Activated CD8-positive, alpha-beta T cell treated with anti-CD3 and anti-CD28 coated beads for 36 hours (primary cell): Measurements from ENCODE around the gene ITPR1. TPM values are rescaled to one million over a fixed set of nuclear protein-coding genes. Genes with fewer than 3 reads are reported as not detected.
A peak's percentile ranks its signal among the peaks of the same experiment; 100 is the strongest.

Source experiments
- ATAC-seq: fragments of 200-7000 bp; cut with Tn5 transposase; one replicate; pipeline ENCODE4 v1.10.0; 2021; ENCODE audit warnings: mild to moderate bottlenecking, moderate library complexity
- CTCF ChIA-PET: fragments of 350-600 bp; sonication (Branson Sonifier 250); formaldehyde crosslinking; loops from one replicate; lab custom pipeline; 2021; ENCODE audit warnings: antibody characterized with exemption; lab: Charles Lee
- POLR2A ChIA-PET: fragments of 350-600 bp; sonication (Branson Sonifier 250); formaldehyde crosslinking; loops from one replicate; lab custom pipeline; 2021; ENCODE audit warnings: antibody characterized with exemption; lab: Charles Lee
- DNase-seq: peaks from one replicate; pipeline ENCODE4 v3.0.0-alpha.2; 2020
- H3K27ac Mint-ChIP-seq: one replicate; pipeline ENCODE4 v1.8.0; 2021; ENCODE audit warnings: mild to moderate bottlenecking, mixed read lengths
- H3K27me3 Mint-ChIP-seq: one replicate; pipeline ENCODE4 v1.8.0; 2021; ENCODE audit warnings: mixed read lengths
- H3K36me3 Mint-ChIP-seq: one replicate; pipeline ENCODE4 v1.8.0; 2021; ENCODE audit warnings: low read depth, mixed read lengths
- H3K4me1 Mint-ChIP-seq: one replicate; pipeline ENCODE4 v1.8.0; 2021; ENCODE audit warnings: low read depth, mixed read lengths
- H3K4me3 Mint-ChIP-seq: one replicate; pipeline ENCODE4 v1.8.0; 2021; ENCODE audit warnings: mild to moderate bottlenecking, moderate library complexity, mixed read lengths
- H3K9me3 Mint-ChIP-seq: one replicate; pipeline ENCODE4 v1.8.0; 2021; ENCODE audit warnings: mixed read lengths
- CTCF ChIP-seq: fragments of 200-600 bp; IDR thresholded peaks from one replicate; pipeline ENCODE4 v1.8.0; 2022; ENCODE audit warnings: antibody characterized with exemption, mild to moderate bottlenecking
- intact Hi-C: fragments of 100-400 bp; cut with micrococcal nuclease; formaldehyde crosslinking; loops from one replicate; pipeline ENCODE4 v1.10.0; 2022
- total RNA-seq, 2 experiments: library from RNA; stranded (reverse); gene quantifications; one replicate each; pipeline ENCODE4 v1.2.3, GENCODE V29; 2021

ITPR1 gene
- total RNA-seq, 2 experiments from 2014 or later, result 93.9 to 98.2 TPM

- Mint-ChIP-seq H3K9me3 (no peaks in the 10 kb centered on the region), H3K4me3 (peak overlapping the region; percentile 63), H3K4me1 (peaks cover 89% of the 10 kb centered on the region), H3K27ac (peak overlapping the region; percentile 97), H3K36me3 (peaks cover 65% of the 10 kb centered on the region), H3K27me3 (no peaks in the 10 kb centered on the region)
- DNase-seq (peak; percentile 55), ATAC-seq (peak; percentile 3)
- intact Hi-C loops, result loop anchor here (10.0 kb wide), 1 partner anchor 359 kb away; no protein-coding TSS in a partner anchor
- ChIA-PET CTCF (interaction anchor here (0.7 to 13.9 kb wide), 7 partner anchors 9 to 192 kb away, joined by 3 to 135 read pairs (median 3); partner anchors contain the start of gene BHLHE40), POLR2A (interaction anchor here (0.6 to 21.8 kb wide), 10 partner anchors 8 to 360 kb away, joined by 3 to 434 read pairs (median 8); partner anchors contain the start of gene BHLHE40)
- TF ChIP-seq CTCF, result no peak
These were observed 342.5 kb downstream of the ITPR1 start for GRCh38 chr3:4835616-4836043.

DNA sequence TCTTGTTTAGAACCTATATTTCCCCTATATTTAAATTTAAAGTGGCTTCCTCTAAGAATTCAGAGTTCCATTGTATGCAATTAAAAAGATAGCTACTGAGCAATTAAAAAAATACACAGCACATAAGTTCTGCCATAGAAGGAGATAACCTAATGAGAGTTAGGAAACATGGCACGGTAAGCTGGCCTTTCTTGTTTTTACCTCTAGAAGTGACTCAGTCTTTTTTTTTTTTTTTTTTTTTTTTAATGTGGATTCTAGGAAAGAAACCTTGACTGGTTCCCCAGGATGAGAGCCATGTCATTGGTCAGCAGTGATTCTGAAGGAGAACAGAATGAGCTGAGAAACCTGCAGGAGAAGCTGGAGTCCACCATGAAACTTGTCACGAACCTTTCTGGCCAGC is 343.4 kb downstream of the ITPR1 start:
- H3K4me1 Mint-ChIP-seq, result peaks cover 89% of the 10 kb centered on the region
- DNase-seq (no peak), ATAC-seq (no peak)
- H3K36me3 Mint-ChIP-seq, result peaks cover 70% of the 10 kb centered on the region
- no peak for TF ChIP-seq CTCF
- ChIA-PET CTCF (interaction anchor here (0.6 to 13.9 kb wide), 5 partner anchors 10 to 142 kb away, joined by 3 to 135 read pairs (median 4); partner anchors contain the start of gene BHLHE40), POLR2A (interaction anchor here (0.9 to 21.8 kb wide), 5 partner anchors 7 to 359 kb away, joined by 3 to 434 read pairs (median 89); partner anchors contain the start of gene BHLHE40)
- no peaks in the 10 kb centered on the region for H3K27me3 Mint-ChIP-seq
- intact Hi-C loops, result loop anchor here (10.0 kb wide), 1 partner anchor 358 kb away; no protein-coding TSS in a partner anchor
- H3K9me3 Mint-ChIP-seq, result no peaks in the 10 kb centered on the region
- peak overlapping the region; percentile 97 for H3K27ac Mint-ChIP-seq
- peak overlapping the region; percentile 63 for H3K4me3 Mint-ChIP-seq

DNA sequence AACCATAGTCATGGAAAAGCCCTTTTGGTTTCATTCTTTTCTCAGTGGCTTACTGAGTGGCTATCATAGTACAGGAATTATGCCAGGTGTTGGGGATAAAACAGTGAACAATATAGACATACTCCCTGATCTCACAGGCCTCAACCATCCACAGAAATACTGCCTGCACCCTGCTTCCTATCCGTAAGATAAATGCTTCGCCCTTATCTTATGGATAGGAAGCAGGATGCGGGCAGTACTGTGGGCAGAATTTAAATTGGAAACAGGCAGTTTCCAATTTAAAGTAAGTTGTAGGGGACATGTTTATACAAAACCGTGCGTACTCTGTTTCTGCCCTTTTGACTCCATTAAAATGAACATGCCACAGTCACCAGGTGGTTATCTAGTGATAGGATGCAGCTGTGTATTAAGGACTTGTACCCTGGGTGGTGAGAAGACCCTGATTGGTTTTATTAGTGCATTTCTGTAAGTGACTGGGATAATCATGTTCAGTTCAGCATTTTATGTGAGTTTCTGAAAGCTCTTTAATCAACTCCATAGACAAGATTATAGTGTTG is 344.3 kb downstream of the ITPR1 start:
- H3K4me1 Mint-ChIP-seq, result peaks cover 90% of the 10 kb centered on the region
- H3K27ac Mint-ChIP-seq, result peak overlapping the region; percentile 97
- peak overlapping the region; percentile 63 for H3K4me3 Mint-ChIP-seq
- ChIA-PET CTCF (interaction anchor here (0.7 to 13.9 kb wide), 5 partner anchors 15 to 141 kb away, joined by 3 to 135 read pairs (median 6); partner anchors contain the start of gene BHLHE40), POLR2A (interaction anchor here (2.2 to 21.8 kb wide), 3 partner anchors 12 to 144 kb away, joined by 7 to 434 read pairs (median 153); partner anchors contain the start of gene BHLHE40)
- peaks cover 70% of the 10 kb centered on the region for H3K36me3 Mint-ChIP-seq
- no peak for TF ChIP-seq CTCF
- no peak for DNase-seq
- no peaks in the 10 kb centered on the region for H3K9me3 Mint-ChIP-seq
- no peak for ATAC-seq
- intact Hi-C loops, result loop anchor here (10.0 kb wide), 1 partner anchor 357 kb away; no protein-coding TSS in a partner anchor
- H3K27me3 Mint-ChIP-seq, result no peaks in the 10 kb centered on the region

- peaks cover 91% of the 10 kb centered on the region for H3K4me1 Mint-ChIP-seq
- CTCF ChIA-PET, result interaction anchor here (0.8 to 2.2 kb wide), 5 partner anchors 10 to 188 kb away, joined by 3 to 8 read pairs (median 3); no protein-coding TSS in a partner anchor
- peak overlapping the region; percentile 46 for H3K27ac Mint-ChIP-seq
- H3K36me3 Mint-ChIP-seq, result peaks cover 72% of the 10 kb centered on the region
- no peak for DNase-seq
- peaks cover 5% of the 10 kb centered on the region for H3K9me3 Mint-ChIP-seq
- POLR2A ChIA-PET, result interaction anchor here (1.0 to 21.8 kb wide), 5 partner anchors 11 to 143 kb away, joined by 3 to 434 read pairs (median 7); partner anchors contain the start of gene BHLHE40
- no peak for TF ChIP-seq CTCF
- intact Hi-C loops, result loop anchor here (10.0 kb wide), 1 partner anchor 356 kb away; no protein-coding TSS in a partner anchor
- no peak overlapping the region for H3K4me3 Mint-ChIP-seq
- no peak for ATAC-seq
- no peaks in the 10 kb centered on the region for H3K27me3 Mint-ChIP-seq
These were observed 345.5 kb downstream of the ITPR1 start for GRCh38 chr3:4838621-4839022.
